Neural cell (in vitro differentiated cells): ENCODE data around the gene IFT81. TPM values are rescaled to one million over a fixed set of nuclear protein-coding genes. Genes with fewer than 3 reads are reported as not detected.

Experiments used
- H2AFZ ChIP-seq: fragments of 200-600, 300-800 bp; sonication (generic), shearing (Covaris generic); 2 replicates; pipeline ENCODE4 v1.6.0; 2014; ENCODE audit warnings: low read depth, mild to moderate bottlenecking, antibody characterized with exemption, low read length, moderate library complexity
- H3F3A ChIP-seq: fragments of 200-600 bp; shearing (Covaris generic); 2 replicates; pipeline ENCODE4 v1.6.1; 2016; ENCODE audit warnings: mild to moderate bottlenecking, moderate library complexity, mixed read lengths, antibody characterized with exemption, low read length; ENCODE audit not compliant: insufficient read depth, poor library complexity, severe bottlenecking
- H3K27ac ChIP-seq: fragments of 200-600, 300-800 bp; sonication (generic), shearing (Covaris generic); 2 replicates; pipeline ENCODE4 v1.5.1; 2014; ENCODE audit warnings: mild to moderate bottlenecking, low read length, moderate library complexity
- H3K27me3 ChIP-seq: fragments of 300-800, 200-600 bp; sonication (generic), shearing (Covaris generic); 2 replicates; pipeline ENCODE4 v1.6.0; 2014; ENCODE audit warnings: mild to moderate bottlenecking, low read depth, low read length, moderate library complexity; ENCODE audit not compliant: insufficient read depth
- H3K36me3 ChIP-seq: fragments of 300-800, 200-600 bp; sonication (generic), shearing (Covaris generic); 2 replicates; pipeline ENCODE4 v1.5.1; 2014; ENCODE audit warnings: mild to moderate bottlenecking, antibody characterized with exemption, low read length, moderate library complexity; ENCODE audit not compliant: insufficient read depth
- H3K4me2 ChIP-seq: fragments of 300-800, 200-600 bp; sonication (generic), shearing (Covaris generic); 2 replicates; pipeline ENCODE4 v1.6.0; 2014; ENCODE audit warnings: mild to moderate bottlenecking, low read length
- H3K4me3 ChIP-seq: fragments of 300-800, 200-600 bp; sonication (generic), shearing (Covaris generic); 2 replicates; pipeline ENCODE4 v1.5.1; 2014; ENCODE audit warnings: mild to moderate bottlenecking, low read length, moderate library complexity
- H3K79me2 ChIP-seq: fragments of 200-600 bp; shearing (Covaris generic); replicated peaks from 2 replicates; pipeline ENCODE4 v1.6.0; 2014; ENCODE audit warnings: mild to moderate bottlenecking, low read length, moderate library complexity; ENCODE audit not compliant: insufficient read depth
- H3K9ac ChIP-seq: fragments of 300-800, 200-600 bp; sonication (generic), shearing (Covaris generic); 2 replicates; pipeline ENCODE4 v1.6.1; 2016; ENCODE audit warnings: mild to moderate bottlenecking, low read length, mixed read lengths
- H3K9me2 ChIP-seq: fragments of 200-600 bp; shearing (Covaris generic); 2 replicates; pipeline ENCODE4 v1.6.1; 2016; ENCODE audit warnings: mild to moderate bottlenecking, low read length, mixed read lengths; ENCODE audit not compliant: insufficient read depth
- H3K9me3 ChIP-seq: fragments of 200-600, 300-800 bp; sonication (generic), shearing (Covaris generic); 2 replicates; pipeline ENCODE4 v1.6.1; 2016; ENCODE audit warnings: mild to moderate bottlenecking, mixed run types, low read length, moderate library complexity, mixed read lengths
- H4K20me1 ChIP-seq: fragments of 200-600 bp; shearing (Covaris generic); 2 replicates; pipeline ENCODE4 v1.6.1; 2016; ENCODE audit warnings: mild to moderate bottlenecking, mixed run types; ENCODE audit not compliant: insufficient read depth
- EP300 ChIP-seq: fragments of 450-650 bp; conservative IDR thresholded peaks from 2 replicates; pipeline ENCODE4 v1.6.1; 2014; ENCODE audit warnings: antibody characterized with exemption, mild to moderate bottlenecking, moderate library complexity; ENCODE audit not compliant: poor library complexity, severe bottlenecking
- EZH2 ChIP-seq: fragments of 200-600, 300-800 bp; shearing (Covaris generic), sonication (generic); IDR thresholded peaks from 2 replicates; pipeline ENCODE4 v1.6.1; 2014; ENCODE audit warnings: antibody characterized with exemption, low read length, borderline replicate concordance, mild to moderate bottlenecking; ENCODE audit not compliant: insufficient read depth, poor library complexity, severe bottlenecking
- MXI1 ChIP-seq: fragments of 450-650 bp; conservative IDR thresholded peaks from 2 replicates; pipeline ENCODE4 v1.6.1; 2014; ENCODE audit warnings: antibody characterized with exemption, mild to moderate bottlenecking; ENCODE audit not compliant: poor library complexity, severe bottlenecking
- POLR2AphosphoS5 ChIP-seq: IDR thresholded peaks from 2 replicates; pipeline ENCODE4 v1.6.1; 2012
- RAD21 ChIP-seq: fragments of 450-650 bp; conservative IDR thresholded peaks from 2 replicates; pipeline ENCODE4 v1.6.1; 2014; ENCODE audit warnings: antibody characterized with exemption, mild to moderate bottlenecking, moderate library complexity
- TAF1 ChIP-seq: IDR thresholded peaks from 2 replicates; pipeline ENCODE4 v1.6.1; 2012; ENCODE audit warnings: low read depth
- polyA plus RNA-seq: library from polyadenylated mRNA; depleted of rRNA; stranded (reverse); fragments of >200 nt; gene quantifications from 2 replicates; pipeline ENCODE4 v1.2.3, GENCODE V29; 2014
- TF ChIP-seq, protein P1 (sequence below): IDR thresholded peaks from 2 replicates; pipeline ENCODE4 v1.6.1; 2012; ENCODE audit warnings: borderline replicate concordance
- TF ChIP-seq, protein P2 (sequence below): fragments of 450-650 bp; IDR thresholded peaks from 2 replicates; pipeline ENCODE4 v1.5.1; 2014; ENCODE audit warnings: antibody characterized with exemption, mild to moderate bottlenecking, moderate library complexity; ENCODE audit not compliant: poor library complexity, severe bottlenecking

IFT81 gene
- polyA plus RNA-seq, 1 donor from 2014 or later, result 120 TPM

DNA sequence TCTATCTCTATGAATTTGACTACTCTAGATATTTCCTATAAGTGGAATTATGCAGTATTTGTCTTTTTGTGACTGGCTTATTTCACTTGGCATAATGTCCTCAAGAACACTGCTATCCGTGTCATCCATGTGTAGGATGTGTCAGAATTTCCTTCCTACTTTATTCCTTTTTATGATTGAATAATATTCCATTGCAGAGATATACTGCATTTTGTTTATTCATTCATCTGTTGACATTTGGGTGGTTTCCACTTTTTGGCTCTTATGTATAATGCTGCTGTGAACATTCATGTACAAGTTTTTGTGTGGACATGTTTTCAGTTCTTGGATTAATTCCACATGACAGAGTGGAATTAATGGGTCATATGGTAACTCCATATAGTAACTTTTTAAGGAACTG lies 111.2 kb downstream of the IFT81 start:
- H3K4me3 ChIP-seq, result no peak overlapping the region
- H3K27me3 ChIP-seq, result no peaks in the 10 kb centered on the region
- no peaks in the 10 kb centered on the region for H3F3A ChIP-seq
- no peaks in the 10 kb centered on the region for H3K9me3 ChIP-seq
- peaks cover 7% of the 10 kb centered on the region for H3K36me3 ChIP-seq
- H3K9me2 ChIP-seq, result no peaks in the 10 kb centered on the region
- H3K79me2 ChIP-seq, result no peaks in the 10 kb centered on the region
- H3K27ac ChIP-seq, result no peak overlapping the region
- no peak overlapping the region for H3K9ac ChIP-seq
- TF ChIP-seq TAF1, result no peak
- TF ChIP-seq POLR2AphosphoS5, result no peak
- no peak for TF ChIP-seq RAD21
- TF ChIP-seq, protein P1, sequence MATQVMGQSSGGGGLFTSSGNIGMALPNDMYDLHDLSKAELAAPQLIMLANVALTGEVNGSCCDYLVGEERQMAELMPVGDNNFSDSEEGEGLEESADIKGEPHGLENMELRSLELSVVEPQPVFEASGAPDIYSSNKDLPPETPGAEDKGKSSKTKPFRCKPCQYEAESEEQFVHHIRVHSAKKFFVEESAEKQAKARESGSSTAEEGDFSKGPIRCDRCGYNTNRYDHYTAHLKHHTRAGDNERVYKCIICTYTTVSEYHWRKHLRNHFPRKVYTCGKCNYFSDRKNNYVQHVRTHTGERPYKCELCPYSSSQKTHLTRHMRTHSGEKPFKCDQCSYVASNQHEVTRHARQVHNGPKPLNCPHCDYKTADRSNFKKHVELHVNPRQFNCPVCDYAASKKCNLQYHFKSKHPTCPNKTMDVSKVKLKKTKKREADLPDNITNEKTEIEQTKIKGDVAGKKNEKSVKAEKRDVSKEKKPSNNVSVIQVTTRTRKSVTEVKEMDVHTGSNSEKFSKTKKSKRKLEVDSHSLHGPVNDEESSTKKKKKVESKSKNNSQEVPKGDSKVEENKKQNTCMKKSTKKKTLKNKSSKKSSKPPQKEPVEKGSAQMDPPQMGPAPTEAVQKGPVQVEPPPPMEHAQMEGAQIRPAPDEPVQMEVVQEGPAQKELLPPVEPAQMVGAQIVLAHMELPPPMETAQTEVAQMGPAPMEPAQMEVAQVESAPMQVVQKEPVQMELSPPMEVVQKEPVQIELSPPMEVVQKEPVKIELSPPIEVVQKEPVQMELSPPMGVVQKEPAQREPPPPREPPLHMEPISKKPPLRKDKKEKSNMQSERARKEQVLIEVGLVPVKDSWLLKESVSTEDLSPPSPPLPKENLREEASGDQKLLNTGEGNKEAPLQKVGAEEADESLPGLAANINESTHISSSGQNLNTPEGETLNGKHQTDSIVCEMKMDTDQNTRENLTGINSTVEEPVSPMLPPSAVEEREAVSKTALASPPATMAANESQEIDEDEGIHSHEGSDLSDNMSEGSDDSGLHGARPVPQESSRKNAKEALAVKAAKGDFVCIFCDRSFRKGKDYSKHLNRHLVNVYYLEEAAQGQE, result no peak
- TF ChIP-seq, protein P2, sequence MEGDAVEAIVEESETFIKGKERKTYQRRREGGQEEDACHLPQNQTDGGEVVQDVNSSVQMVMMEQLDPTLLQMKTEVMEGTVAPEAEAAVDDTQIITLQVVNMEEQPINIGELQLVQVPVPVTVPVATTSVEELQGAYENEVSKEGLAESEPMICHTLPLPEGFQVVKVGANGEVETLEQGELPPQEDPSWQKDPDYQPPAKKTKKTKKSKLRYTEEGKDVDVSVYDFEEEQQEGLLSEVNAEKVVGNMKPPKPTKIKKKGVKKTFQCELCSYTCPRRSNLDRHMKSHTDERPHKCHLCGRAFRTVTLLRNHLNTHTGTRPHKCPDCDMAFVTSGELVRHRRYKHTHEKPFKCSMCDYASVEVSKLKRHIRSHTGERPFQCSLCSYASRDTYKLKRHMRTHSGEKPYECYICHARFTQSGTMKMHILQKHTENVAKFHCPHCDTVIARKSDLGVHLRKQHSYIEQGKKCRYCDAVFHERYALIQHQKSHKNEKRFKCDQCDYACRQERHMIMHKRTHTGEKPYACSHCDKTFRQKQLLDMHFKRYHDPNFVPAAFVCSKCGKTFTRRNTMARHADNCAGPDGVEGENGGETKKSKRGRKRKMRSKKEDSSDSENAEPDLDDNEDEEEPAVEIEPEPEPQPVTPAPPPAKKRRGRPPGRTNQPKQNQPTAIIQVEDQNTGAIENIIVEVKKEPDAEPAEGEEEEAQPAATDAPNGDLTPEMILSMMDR, result no peak
- H4K20me1 ChIP-seq, result no peaks in the 10 kb centered on the region
- H3K4me2 ChIP-seq, result no peak overlapping the region
- H2AFZ ChIP-seq, result no peak overlapping the region

DNA sequence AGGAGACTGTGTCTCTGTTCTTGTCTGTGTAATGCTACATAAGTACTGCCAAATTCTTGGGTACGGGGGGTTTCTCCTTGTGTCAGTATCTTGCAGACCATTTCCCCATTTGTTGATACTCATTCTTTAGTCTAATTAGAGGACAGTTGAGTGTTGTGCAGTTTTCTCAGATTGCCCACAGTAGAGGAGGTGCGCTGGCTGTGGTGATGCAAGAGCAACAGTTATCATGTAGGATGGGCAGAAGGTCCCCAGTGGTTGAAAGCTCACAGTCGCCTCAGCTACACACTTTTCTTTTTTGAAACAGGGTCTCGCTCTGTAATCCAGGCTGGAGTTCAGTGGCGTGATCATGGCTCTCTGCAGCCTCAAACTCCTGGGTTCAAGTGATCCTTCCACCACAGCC lies 119.1 kb downstream of the IFT81 start:
- Histone ChIP-seq H3K79me2 (no peaks in the 10 kb centered on the region), H3K36me3 (no peaks in the 10 kb centered on the region), H4K20me1 (no peaks in the 10 kb centered on the region), H3K27me3 (no peaks in the 10 kb centered on the region), H3K9me2 (no peaks in the 10 kb centered on the region), H3K9ac (no peak overlapping the region), H3K27ac (no peak overlapping the region), H2AFZ (no peak overlapping the region), H3K4me2 (no peak overlapping the region), H3K4me3 (no peak overlapping the region), H3K9me3 (no peaks in the 10 kb centered on the region), H3F3A (no peaks in the 10 kb centered on the region)
- no peak for TF ChIP-seq MXI1
- no peak for TF ChIP-seq RAD21
- TF ChIP-seq, protein P2, result no peak

DNA sequence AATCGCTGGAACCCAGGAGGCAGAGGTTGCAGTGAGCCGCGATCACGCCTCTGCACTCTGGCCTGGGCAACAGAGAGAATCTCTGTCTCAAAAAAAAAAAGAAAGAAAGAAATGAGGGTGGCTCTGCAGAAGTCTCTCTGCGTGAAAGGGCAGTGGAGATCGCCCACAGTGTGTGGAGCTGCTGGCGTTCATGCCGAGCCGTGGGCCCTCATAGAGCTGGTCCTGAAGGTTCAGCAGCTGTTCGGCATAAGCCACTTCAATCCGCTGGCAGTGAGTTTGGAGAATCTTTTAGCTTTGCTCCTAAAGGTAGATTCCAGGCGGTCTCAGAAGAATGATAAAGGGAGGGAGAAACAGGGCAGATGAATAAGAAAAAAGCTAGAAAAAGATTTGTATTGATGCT lies 120.2 kb downstream of the IFT81 start:
- Histone ChIP-seq H2AFZ (no peak overlapping the region), H3K4me2 (no peak overlapping the region), H3K27me3 (no peaks in the 10 kb centered on the region), H3F3A (no peaks in the 10 kb centered on the region), H3K9me2 (no peaks in the 10 kb centered on the region), H3K79me2 (no peaks in the 10 kb centered on the region), H4K20me1 (no peaks in the 10 kb centered on the region), H3K4me3 (no peak overlapping the region), H3K27ac (no peak overlapping the region), H3K36me3 (no peaks in the 10 kb centered on the region), H3K9me3 (no peaks in the 10 kb centered on the region), H3K9ac (no peak overlapping the region)
- TF ChIP-seq EZH2 (no peak), MXI1 (no peak), EP300 (no peak), TAF1 (no peak)
- TF ChIP-seq, protein P1, result no peak
- TF ChIP-seq, protein P2, result no peak
